ENCODE results near the gene OVOL3.
"Not testable (repeated sequence)": the region's sequence is repeated elsewhere in the genome, so short reads cannot be mapped to it uniquely, and the experiment has no call there.

Gene OVOL3

GRCh38 chr19:36110487-36111199 lies at the start of gene OVOL3:
Gene OVOL3 (plus strand): TSS chr19:36111143. CDS start chr19:36111203, 60 bp downstream.
- DNase-seq: no peak

- DNase-seq: no peak
Measured at GRCh38 chr19:36061367-36061766, 49.6 kb upstream of the OVOL3 start.

GRCh38 chr19:36064826-36065225 lies 46.1 kb upstream of the OVOL3 start:
- no peak for DNase-seq

- DNase-seq: no peak
Measured at GRCh38 chr19:36067681-36068080, 43.3 kb upstream of the OVOL3 start.

GRCh38 chr19:36068810-36069499 lies 42.0 kb upstream of the OVOL3 start:
- not testable (repeated sequence) for DNase-seq

GRCh38 chr19:36072081-36072480 lies 38.9 kb upstream of the OVOL3 start:
- DNase-seq: no peak

GRCh38 chr19:36073121-36073876 lies 37.6 kb upstream of the OVOL3 start:
- DNase-seq: no peak

GRCh38 chr19:36079389-36079945 lies 31.5 kb upstream of the OVOL3 start:
- DNase-seq: no peak

GRCh38 chr19:36081385-36081784 lies 29.6 kb upstream of the OVOL3 start:
- DNase-seq: no peak

- no peak for DNase-seq
Measured at GRCh38 chr19:36081894-36082293, 29.0 kb upstream of the OVOL3 start.

GRCh38 chr19:36082916-36083315 lies 28.0 kb upstream of the OVOL3 start:
- DNase-seq: no peak

- DNase-seq: no peak
Measured at GRCh38 chr19:36084231-36085009, 26.5 kb upstream of the OVOL3 start.

- no peak for DNase-seq
Measured at GRCh38 chr19:36086326-36086725, 24.6 kb upstream of the OVOL3 start.

- DNase-seq: no peak
Measured at GRCh38 chr19:36089847-36090246, 21.1 kb upstream of the OVOL3 start.

- no peak for DNase-seq
Measured at GRCh38 chr19:36090910-36091695, 19.8 kb upstream of the OVOL3 start.

GRCh38 chr19:36092566-36092965 lies 18.4 kb upstream of the OVOL3 start:
- DNase-seq: no peak

GRCh38 chr19:36093146-36093662 lies 17.7 kb upstream of the OVOL3 start:
- no peak for DNase-seq

GRCh38 chr19:36093687-36094086 lies 17.3 kb upstream of the OVOL3 start:
- no peak for DNase-seq

GRCh38 chr19:36097036-36097435 lies 13.9 kb upstream of the OVOL3 start:
- no peak for DNase-seq

GRCh38 chr19:36099166-36099785 lies 11.7 kb upstream of the OVOL3 start:
- DNase-seq: no peak

- DNase-seq: no peak
Measured at GRCh38 chr19:36100476-36100875, 10.5 kb upstream of the OVOL3 start.
